ENCODE data around the gene HMCN2.

- TF ChIP-seq EZH2 (IDR thresholded peaks at IDR 0.05; ENCODE audit: low read depth) (no peak), CTCF (conservative IDR thresholded peaks at IDR 0.05) (no peak)
These were observed 32.5 kb upstream of the HMCN2 start for GRCh38 chr9:130232899-130233586.
